GM23338 (cell line): ENCODE measurements around the gene DMRT1. TPM values are rescaled to one million over a fixed set of nuclear protein-coding genes. Genes with fewer than 3 reads are reported as not detected.

Experiments
- ATAC-seq: fragments of 200-7000 bp; cut with Tn5 transposase; 3 replicates; pipeline ENCODE4 v1.9.1; 2020
- DNase-seq: peaks from one replicate; pipeline ENCODE4 v3.0.0-alpha.2; 2015; ENCODE audit warnings: low spot score
- H2AFZ ChIP-seq: fragments of 200-600 bp; sonication (generic); 2 replicates; pipeline ENCODE4 v1.8.0; 2016; ENCODE audit warnings: antibody characterized with exemption, mild to moderate bottlenecking, moderate library complexity
- H3F3A ChIP-seq: fragments of 200-600 bp; sonication (generic); replicated peaks from 2 replicates; pipeline ENCODE4 v1.8.0; 2017; ENCODE audit warnings: antibody characterized with exemption, mixed run types, low read depth
- H3K27ac ChIP-seq: fragments of 200-600 bp; sonication (generic); 2 replicates; pipeline ENCODE4 v1.6.1; 2016; ENCODE audit warnings: low read depth
- H3K27me3 ChIP-seq: fragments of 200-600 bp; sonication (generic); 2 replicates; pipeline ENCODE4 v1.8.0; 2016; ENCODE audit warnings: mild to moderate bottlenecking, mixed run types, moderate library complexity; ENCODE audit not compliant: insufficient read depth
- H3K36me3 ChIP-seq: fragments of 200-600 bp; sonication (generic); 2 replicates; pipeline ENCODE4 v1.8.0; 2016; ENCODE audit warnings: mild to moderate bottlenecking; ENCODE audit not compliant: insufficient read depth
- H3K4me1 ChIP-seq: fragments of 200-600 bp; sonication (generic); 2 replicates; pipeline ENCODE4 v1.8.0; 2016; ENCODE audit warnings: mild to moderate bottlenecking, moderate library complexity; ENCODE audit not compliant: insufficient read depth
- H3K4me2 ChIP-seq: fragments of 200-600 bp; sonication (generic); 2 replicates; pipeline ENCODE4 v1.7.1; 2017; ENCODE audit warnings: mixed run types
- H3K4me3 ChIP-seq: fragments of 200-600 bp; sonication (generic); 2 replicates; pipeline ENCODE4 v1.6.1; 2016; ENCODE audit warnings: mixed run types
- H3K79me2 ChIP-seq: fragments of 200-600 bp; sonication (generic); replicated peaks from 2 replicates; pipeline ENCODE4 v1.8.0; 2017; ENCODE audit warnings: mild to moderate bottlenecking; ENCODE audit not compliant: insufficient read depth
- H3K9me2 ChIP-seq: fragments of 200-600 bp; sonication (generic); 2 replicates; pipeline ENCODE4 v1.8.0; 2017; ENCODE audit not compliant: insufficient read depth
- H4K20me1 ChIP-seq: fragments of 200-600 bp; sonication (generic); replicated peaks from 2 replicates; pipeline ENCODE4 v1.8.0; 2017; ENCODE audit warnings: mild to moderate bottlenecking; ENCODE audit not compliant: insufficient read depth
- H3K27ac Mint-ChIP-seq: 2 replicates; pipeline ENCODE4 v1.8.0; 2020; ENCODE audit warnings: inconsistent platforms, mild to moderate bottlenecking, moderate library complexity, mixed read lengths
- H3K27me3 Mint-ChIP-seq: 3 replicates; pipeline ENCODE4 v1.8.0; 2022; ENCODE audit warnings: low read depth, mild to moderate bottlenecking, moderate library complexity, mixed read lengths, inconsistent platforms; ENCODE audit not compliant: insufficient read depth, poor library complexity
- H3K36me3 Mint-ChIP-seq: 3 replicates; pipeline ENCODE4 v1.8.0; 2021; ENCODE audit warnings: low read depth, mild to moderate bottlenecking, inconsistent platforms, moderate library complexity, mixed read lengths
- H3K4me1 Mint-ChIP-seq: 3 replicates; pipeline ENCODE4 v1.8.0; 2020; ENCODE audit warnings: mild to moderate bottlenecking, inconsistent platforms, mixed read lengths
- H3K4me3 Mint-ChIP-seq: 3 replicates; pipeline ENCODE4 v1.8.0; 2021; ENCODE audit warnings: moderate library complexity, mild to moderate bottlenecking, inconsistent platforms, mixed read lengths
- H3K9me3 Mint-ChIP-seq: 3 replicates; pipeline ENCODE4 v1.8.0; 2020; ENCODE audit warnings: moderate library complexity, mild to moderate bottlenecking, inconsistent platforms, mixed read lengths
- CREB1 ChIP-seq: fragments of 250-450 bp; sonication (Bioruptor Pico); IDR thresholded peaks from 2 replicates; pipeline ENCODE4 v1.5.0; 2020; ENCODE audit warnings: low read depth, mild to moderate bottlenecking, moderate library complexity
- CTCF ChIP-seq, 2 experiments: fragments of 200-600 bp in 1 of 2; sonication (generic) in 1 of 2; conservative IDR thresholded peaks; 2 replicates each; pipeline versions ENCODE4 v1.5.1 to v1.6.1; 2016 to 2017; ENCODE audit warnings: antibody characterized with exemption in 2 of 2, low read depth in 2 of 2, mild to moderate bottlenecking in 2 of 2, moderate library complexity in 1 of 2
- EZH2 ChIP-seq: fragments of 200-600 bp; sonication (generic); IDR thresholded peaks from one replicate; pipeline ENCODE4 v1.8.0; 2017; ENCODE audit warnings: antibody characterized with exemption, mild to moderate bottlenecking, low read depth; ENCODE audit not compliant: unreplicated experiment
- EZH2phosphoT487 ChIP-seq: fragments of 200-600 bp; sonication (generic); IDR thresholded peaks from one replicate; pipeline ENCODE4 v1.8.1; 2018; ENCODE audit warnings: antibody characterized with exemption; ENCODE audit not compliant: unreplicated experiment
- JUNB ChIP-seq: IDR thresholded peaks from one replicate; pipeline ENCODE4 v1.6.1; 2016; ENCODE audit warnings: antibody characterized with exemption; ENCODE audit not compliant: unreplicated experiment
- POLR2AphosphoS5 ChIP-seq: IDR thresholded peaks from 2 replicates; pipeline ENCODE4 v1.6.1; 2016; ENCODE audit warnings: antibody characterized with exemption, low read depth
- STAT1 ChIP-seq: IDR thresholded peaks from one replicate; pipeline ENCODE4 v1.6.1; 2016; ENCODE audit warnings: antibody characterized with exemption; ENCODE audit not compliant: unreplicated experiment
- ZNF331 ChIP-seq: fragments of 250-450 bp; sonication (Bioruptor Pico); IDR thresholded peaks from 2 replicates; pipeline ENCODE4 v1.5.0; 2020; ENCODE audit warnings: low read depth, mild to moderate bottlenecking, moderate library complexity
- polyA plus RNA-seq: library from polyadenylated mRNA; unstranded; fragments of >200 nt; fragmentation: Nextera tagmentation; extraction: Ambion mirVana; gene quantifications from 2 replicates; pipeline ENCODE4 v1.2.1, GENCODE V29; 2016
- total RNA-seq: library from RNA; depleted of rRNA; stranded (reverse); fragments of >200 nt; shearing (Covaris generic); gene quantifications from 2 replicates; pipeline ENCODE4 v1.2.3, GENCODE V29; 2014
- TF ChIP-seq, protein P1 (sequence below): IDR thresholded peaks from one replicate; pipeline ENCODE4 v1.6.1; 2018; ENCODE audit warnings: antibody characterized with exemption; ENCODE audit not compliant: unreplicated experiment
- TF ChIP-seq, protein P2 (sequence below): fragments of 250-450 bp; sonication (Bioruptor Pico); IDR thresholded peaks from 2 replicates; pipeline ENCODE4 v1.5.0; 2020; ENCODE audit warnings: mild to moderate bottlenecking, moderate library complexity

DMRT1 gene
- total and polyA plus RNA-seq, 2 experiments from 2014 or later, result not detected

DNA sequence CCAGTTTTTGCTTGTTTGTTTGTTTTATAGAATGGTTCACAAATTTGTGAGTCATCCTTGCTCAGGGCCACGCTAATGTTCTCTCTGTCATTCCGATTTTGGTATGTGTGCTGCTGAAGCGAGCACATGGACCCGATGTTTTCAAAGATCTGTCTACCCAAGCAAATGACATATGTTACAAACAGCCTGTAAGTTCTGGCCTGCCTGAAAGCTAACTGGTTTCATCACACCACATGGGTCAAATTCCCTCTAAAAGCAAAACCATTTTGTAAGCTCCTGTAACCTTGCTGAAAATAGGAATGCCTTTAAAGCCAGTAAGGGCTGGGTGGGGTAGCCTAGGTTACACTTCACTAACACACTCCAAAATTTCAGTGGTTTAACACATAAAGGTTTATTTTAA lies 160.3 kb downstream of the DMRT1 start (continued):
- TF ChIP-seq CTCF (conservative IDR thresholded peaks at IDR 0.05; ENCODE audit: low read depth in 2 of 2) (no peak), EZH2 (no peak)

DNA sequence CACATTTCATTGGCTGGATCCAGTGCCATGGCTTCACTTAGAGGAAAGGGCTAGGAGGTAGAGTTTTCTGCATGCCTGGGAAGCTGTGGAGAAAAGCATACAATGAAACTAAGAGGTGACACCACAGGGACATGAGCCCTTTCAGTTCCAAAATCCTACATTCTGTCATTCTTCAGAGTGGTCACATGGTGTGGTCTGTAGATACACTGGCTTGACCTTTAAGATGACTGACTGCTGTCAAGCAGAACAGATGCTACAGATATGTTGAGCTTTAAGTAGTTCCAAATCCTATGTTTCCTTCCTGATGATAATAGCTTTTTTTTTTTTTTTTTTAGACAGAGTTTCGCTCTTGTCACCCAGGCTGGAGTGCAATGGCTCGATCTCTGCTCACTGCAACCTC lies 161.2 kb downstream of the DMRT1 start:
- Mint-ChIP-seq H3K4me1 (peaks cover 4% of the 10 kb centered on the region), H3K36me3 (peaks cover 23% of the 10 kb centered on the region), H3K27ac (no peak overlapping the region), H3K27me3 (peaks cover 15% of the 10 kb centered on the region), H3K4me3 (no peak overlapping the region), H3K9me3 (peaks cover 37% of the 10 kb centered on the region)
- Histone ChIP-seq H3K79me2 (no peaks in the 10 kb centered on the region), H2AFZ (no peak overlapping the region), H3K4me3 (no peak overlapping the region), H3K4me1 (no peaks in the 10 kb centered on the region), H3K27me3 (no peaks in the 10 kb centered on the region), H3K4me2 (no peak overlapping the region), H3F3A (peaks cover 12% of the 10 kb centered on the region), H3K27ac (no peak overlapping the region), H4K20me1 (no peaks in the 10 kb centered on the region), H3K9me2 (no peaks in the 10 kb centered on the region), H3K36me3 (peaks cover 3% of the 10 kb centered on the region; the same call in 1 of the 2 replicates)
- DNase-seq (no peak), ATAC-seq (no peak)
- TF ChIP-seq JUNB, result no peak
- TF ChIP-seq EZH2phosphoT487, result no peak
- TF ChIP-seq, protein P1, sequence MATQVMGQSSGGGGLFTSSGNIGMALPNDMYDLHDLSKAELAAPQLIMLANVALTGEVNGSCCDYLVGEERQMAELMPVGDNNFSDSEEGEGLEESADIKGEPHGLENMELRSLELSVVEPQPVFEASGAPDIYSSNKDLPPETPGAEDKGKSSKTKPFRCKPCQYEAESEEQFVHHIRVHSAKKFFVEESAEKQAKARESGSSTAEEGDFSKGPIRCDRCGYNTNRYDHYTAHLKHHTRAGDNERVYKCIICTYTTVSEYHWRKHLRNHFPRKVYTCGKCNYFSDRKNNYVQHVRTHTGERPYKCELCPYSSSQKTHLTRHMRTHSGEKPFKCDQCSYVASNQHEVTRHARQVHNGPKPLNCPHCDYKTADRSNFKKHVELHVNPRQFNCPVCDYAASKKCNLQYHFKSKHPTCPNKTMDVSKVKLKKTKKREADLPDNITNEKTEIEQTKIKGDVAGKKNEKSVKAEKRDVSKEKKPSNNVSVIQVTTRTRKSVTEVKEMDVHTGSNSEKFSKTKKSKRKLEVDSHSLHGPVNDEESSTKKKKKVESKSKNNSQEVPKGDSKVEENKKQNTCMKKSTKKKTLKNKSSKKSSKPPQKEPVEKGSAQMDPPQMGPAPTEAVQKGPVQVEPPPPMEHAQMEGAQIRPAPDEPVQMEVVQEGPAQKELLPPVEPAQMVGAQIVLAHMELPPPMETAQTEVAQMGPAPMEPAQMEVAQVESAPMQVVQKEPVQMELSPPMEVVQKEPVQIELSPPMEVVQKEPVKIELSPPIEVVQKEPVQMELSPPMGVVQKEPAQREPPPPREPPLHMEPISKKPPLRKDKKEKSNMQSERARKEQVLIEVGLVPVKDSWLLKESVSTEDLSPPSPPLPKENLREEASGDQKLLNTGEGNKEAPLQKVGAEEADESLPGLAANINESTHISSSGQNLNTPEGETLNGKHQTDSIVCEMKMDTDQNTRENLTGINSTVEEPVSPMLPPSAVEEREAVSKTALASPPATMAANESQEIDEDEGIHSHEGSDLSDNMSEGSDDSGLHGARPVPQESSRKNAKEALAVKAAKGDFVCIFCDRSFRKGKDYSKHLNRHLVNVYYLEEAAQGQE, result no peak
- TF ChIP-seq CTCF (conservative IDR thresholded peaks at IDR 0.05; ENCODE audit: low read depth in 2 of 2), result no peak
- TF ChIP-seq, protein P2, sequence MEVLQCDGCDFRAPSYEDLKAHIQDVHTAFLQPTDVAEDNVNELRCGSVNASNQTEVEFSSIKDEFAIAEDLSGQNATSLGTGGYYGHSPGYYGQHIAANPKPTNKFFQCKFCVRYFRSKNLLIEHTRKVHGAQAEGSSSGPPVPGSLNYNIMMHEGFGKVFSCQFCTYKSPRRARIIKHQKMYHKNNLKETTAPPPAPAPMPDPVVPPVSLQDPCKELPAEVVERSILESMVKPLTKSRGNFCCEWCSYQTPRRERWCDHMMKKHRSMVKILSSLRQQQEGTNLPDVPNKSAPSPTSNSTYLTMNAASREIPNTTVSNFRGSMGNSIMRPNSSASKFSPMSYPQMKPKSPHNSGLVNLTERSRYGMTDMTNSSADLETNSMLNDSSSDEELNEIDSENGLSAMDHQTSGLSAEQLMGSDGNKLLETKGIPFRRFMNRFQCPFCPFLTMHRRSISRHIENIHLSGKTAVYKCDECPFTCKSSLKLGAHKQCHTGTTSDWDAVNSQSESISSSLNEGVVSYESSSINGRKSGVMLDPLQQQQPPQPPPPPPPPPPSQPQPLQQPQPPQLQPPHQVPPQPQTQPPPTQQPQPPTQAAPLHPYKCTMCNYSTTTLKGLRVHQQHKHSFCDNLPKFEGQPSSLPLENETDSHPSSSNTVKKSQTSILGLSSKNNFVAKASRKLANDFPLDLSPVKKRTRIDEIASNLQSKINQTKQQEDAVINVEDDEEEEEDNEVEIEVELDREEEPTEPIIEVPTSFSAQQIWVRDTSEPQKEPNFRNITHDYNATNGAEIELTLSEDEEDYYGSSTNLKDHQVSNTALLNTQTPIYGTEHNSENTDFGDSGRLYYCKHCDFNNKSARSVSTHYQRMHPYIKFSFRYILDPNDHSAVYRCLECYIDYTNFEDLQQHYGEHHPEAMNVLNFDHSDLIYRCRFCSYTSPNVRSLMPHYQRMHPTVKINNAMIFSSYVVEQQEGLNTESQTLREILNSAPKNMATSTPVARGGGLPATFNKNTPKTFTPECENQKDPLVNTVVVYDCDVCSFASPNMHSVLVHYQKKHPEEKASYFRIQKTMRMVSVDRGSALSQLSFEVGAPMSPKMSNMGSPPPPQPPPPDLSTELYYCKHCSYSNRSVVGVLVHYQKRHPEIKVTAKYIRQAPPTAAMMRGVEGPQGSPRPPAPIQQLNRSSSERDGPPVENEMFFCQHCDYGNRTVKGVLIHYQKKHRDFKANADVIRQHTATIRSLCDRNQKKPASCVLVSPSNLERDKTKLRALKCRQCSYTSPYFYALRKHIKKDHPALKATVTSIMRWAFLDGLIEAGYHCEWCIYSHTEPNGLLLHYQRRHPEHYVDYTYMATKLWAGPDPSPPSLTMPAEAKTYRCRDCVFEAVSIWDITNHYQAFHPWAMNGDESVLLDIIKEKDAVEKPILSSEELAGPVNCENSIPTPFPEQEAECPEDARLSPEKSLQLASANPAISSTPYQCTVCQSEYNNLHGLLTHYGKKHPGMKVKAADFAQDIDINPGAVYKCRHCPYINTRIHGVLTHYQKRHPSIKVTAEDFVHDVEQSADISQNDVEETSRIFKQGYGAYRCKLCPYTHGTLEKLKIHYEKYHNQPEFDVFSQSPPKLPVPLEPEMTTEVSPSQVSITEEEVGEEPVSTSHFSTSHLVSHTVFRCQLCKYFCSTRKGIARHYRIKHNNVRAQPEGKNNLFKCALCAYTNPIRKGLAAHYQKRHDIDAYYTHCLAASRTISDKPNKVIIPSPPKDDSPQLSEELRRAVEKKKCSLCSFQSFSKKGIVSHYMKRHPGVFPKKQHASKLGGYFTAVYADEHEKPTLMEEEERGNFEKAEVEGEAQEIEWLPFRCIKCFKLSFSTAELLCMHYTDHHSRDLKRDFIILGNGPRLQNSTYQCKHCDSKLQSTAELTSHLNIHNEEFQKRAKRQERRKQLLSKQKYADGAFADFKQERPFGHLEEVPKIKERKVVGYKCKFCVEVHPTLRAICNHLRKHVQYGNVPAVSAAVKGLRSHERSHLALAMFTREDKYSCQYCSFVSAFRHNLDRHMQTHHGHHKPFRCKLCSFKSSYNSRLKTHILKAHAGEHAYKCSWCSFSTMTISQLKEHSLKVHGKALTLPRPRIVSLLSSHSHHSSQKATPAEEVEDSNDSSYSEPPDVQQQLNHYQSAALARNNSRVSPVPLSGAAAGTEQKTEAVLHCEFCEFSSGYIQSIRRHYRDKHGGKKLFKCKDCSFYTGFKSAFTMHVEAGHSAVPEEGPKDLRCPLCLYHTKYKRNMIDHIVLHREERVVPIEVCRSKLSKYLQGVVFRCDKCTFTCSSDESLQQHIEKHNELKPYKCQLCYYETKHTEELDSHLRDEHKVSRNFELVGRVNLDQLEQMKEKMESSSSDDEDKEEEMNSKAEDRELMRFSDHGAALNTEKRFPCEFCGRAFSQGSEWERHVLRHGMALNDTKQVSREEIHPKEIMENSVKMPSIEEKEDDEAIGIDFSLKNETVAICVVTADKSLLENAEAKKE (CRISPR knock-in tag), result no peak
- no peak for TF ChIP-seq POLR2AphosphoS5
- no peak for TF ChIP-seq EZH2
- TF ChIP-seq ZNF331 (CRISPR knock-in tag), result no peak
- no peak for TF ChIP-seq CREB1 (CRISPR knock-in tag)
- TF ChIP-seq STAT1, result no peak
